DMS153 treated with DMSO at 0.1 percent for 48 hours (cell line): ENCODE measurements around the gene AURKA.

Experiments
- DNase-seq: peaks from one replicate; lab custom pipeline; 2025; ENCODE audit not compliant: unreplicated experiment; lab: John Stamatoyannopoulos, UW

The AURKA gene

GRCh38 chr20:56392132-56392880, at the start of gene AURKA, which contains the start of gene CSTF1:
Gene AURKA, minus strand, starts transcription at chr20:56392215. Its CDS starts 4,018 bp downstream, at chr20:56388197.
Gene CSTF1, plus strand, starts transcription at chr20:56392645. Its CDS starts 2,908 bp downstream, at chr20:56395553.
- DNase-seq: peak; percentile 95

GRCh38 chr20:56440346-56441007, 48.5 kb upstream of the AURKA start:
- DNase-seq: no peak

GRCh38 chr20:56439771-56440291, 47.8 kb upstream of the AURKA start:
- DNase-seq: no peak

- DNase-seq: no peak
These were observed 46.3 kb upstream of the AURKA start for GRCh38 chr20:56438284-56438683.

- no peak for DNase-seq
These were observed 45.4 kb upstream of the AURKA start for GRCh38 chr20:56437196-56437960.

- no peak for DNase-seq
These were observed 41.9 kb upstream of the AURKA start for GRCh38 chr20:56433880-56434255.

- no peak for DNase-seq
These were observed 41.3 kb upstream of the AURKA start for GRCh38 chr20:56433221-56433879.

- no peak for DNase-seq
These were observed 39.5 kb upstream of the AURKA start for GRCh38 chr20:56431471-56431870.

GRCh38 chr20:56430957-56431356, 38.9 kb upstream of the AURKA start:
- no peak for DNase-seq

GRCh38 chr20:56430461-56430860, 38.4 kb upstream of the AURKA start:
- DNase-seq: no peak

GRCh38 chr20:56429941-56430340, 37.9 kb upstream of the AURKA start:
- DNase-seq: no peak

- DNase-seq: no peak
These were observed 37.5 kb upstream of the AURKA start for GRCh38 chr20:56429502-56429901.

GRCh38 chr20:56428881-56429280, 36.9 kb upstream of the AURKA start:
- DNase-seq: no peak

- DNase-seq: no peak
These were observed 36.4 kb upstream of the AURKA start for GRCh38 chr20:56428410-56428809.

- no peak for DNase-seq
These were observed 35.8 kb upstream of the AURKA start for GRCh38 chr20:56427797-56428196.

- no peak for DNase-seq
These were observed 34.9 kb upstream of the AURKA start for GRCh38 chr20:56426926-56427325.

- no peak for DNase-seq
These were observed 34.0 kb upstream of the AURKA start for GRCh38 chr20:56426026-56426425.

GRCh38 chr20:56424931-56425330, 32.9 kb upstream of the AURKA start:
- DNase-seq: no peak

- DNase-seq: no peak
These were observed 31.9 kb upstream of the AURKA start for GRCh38 chr20:56423886-56424285.

GRCh38 chr20:56423211-56423610, 31.2 kb upstream of the AURKA start:
- no peak for DNase-seq

- no peak for DNase-seq
These were observed 30.8 kb upstream of the AURKA start for GRCh38 chr20:56422824-56423189.
